MM.1S (cell line): ENCODE measurements around the gene SNRNP48.

ENCODE experiments used
- EZH2 ChIP-seq: fragments of 300-600 bp; sonication (generic); optimal IDR thresholded peaks from 2 replicates; pipeline ENCODE3; 2017; ENCODE audit warnings: low read depth, mild to moderate bottlenecking, antibody characterized with exemption, low read length, mixed read lengths
- EZH2phosphoT487 ChIP-seq: fragments of 300-600 bp; sonication (generic); IDR thresholded peaks from 2 replicates; pipeline ENCODE4 v1.6.1; 2018; ENCODE audit warnings: antibody characterized with exemption, low read length
- TF ChIP-seq, protein P1 (sequence below): fragments of 300-600 bp; sonication (generic); IDR thresholded peaks from 2 replicates; pipeline ENCODE4 v1.5.1; 2016; ENCODE audit warnings: antibody characterized with exemption, low read length, mixed read lengths

DNA sequence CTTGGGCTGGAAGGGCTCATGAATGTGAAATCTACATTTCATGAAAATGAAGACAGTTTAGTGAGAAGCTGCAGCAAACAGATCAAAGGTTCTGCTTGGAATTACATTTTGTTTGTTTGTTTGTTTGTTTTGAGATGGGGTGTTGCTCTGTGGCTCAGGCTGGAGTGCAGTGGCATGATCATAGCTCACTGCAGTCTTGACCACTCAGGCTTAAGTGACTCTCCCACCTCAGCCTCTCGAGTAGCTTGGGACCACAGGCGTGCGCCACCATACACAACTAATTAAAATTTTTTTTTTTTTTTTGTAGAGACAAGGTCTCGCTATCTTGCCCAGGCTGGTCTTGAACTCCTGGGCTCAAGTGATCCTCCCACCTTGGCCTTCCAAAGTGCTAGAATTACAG lies 42.7 kb upstream of the SNRNP48 start:
- no peak for TF ChIP-seq EZH2
- TF ChIP-seq, protein P1, sequence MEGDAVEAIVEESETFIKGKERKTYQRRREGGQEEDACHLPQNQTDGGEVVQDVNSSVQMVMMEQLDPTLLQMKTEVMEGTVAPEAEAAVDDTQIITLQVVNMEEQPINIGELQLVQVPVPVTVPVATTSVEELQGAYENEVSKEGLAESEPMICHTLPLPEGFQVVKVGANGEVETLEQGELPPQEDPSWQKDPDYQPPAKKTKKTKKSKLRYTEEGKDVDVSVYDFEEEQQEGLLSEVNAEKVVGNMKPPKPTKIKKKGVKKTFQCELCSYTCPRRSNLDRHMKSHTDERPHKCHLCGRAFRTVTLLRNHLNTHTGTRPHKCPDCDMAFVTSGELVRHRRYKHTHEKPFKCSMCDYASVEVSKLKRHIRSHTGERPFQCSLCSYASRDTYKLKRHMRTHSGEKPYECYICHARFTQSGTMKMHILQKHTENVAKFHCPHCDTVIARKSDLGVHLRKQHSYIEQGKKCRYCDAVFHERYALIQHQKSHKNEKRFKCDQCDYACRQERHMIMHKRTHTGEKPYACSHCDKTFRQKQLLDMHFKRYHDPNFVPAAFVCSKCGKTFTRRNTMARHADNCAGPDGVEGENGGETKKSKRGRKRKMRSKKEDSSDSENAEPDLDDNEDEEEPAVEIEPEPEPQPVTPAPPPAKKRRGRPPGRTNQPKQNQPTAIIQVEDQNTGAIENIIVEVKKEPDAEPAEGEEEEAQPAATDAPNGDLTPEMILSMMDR, result no peak
- TF ChIP-seq EZH2phosphoT487, result no peak
